Effector CD4-positive, alpha-beta T cell (primary cell): ENCODE data around the gene TREM1.
"Not testable (repeated sequence)": the region's sequence is repeated elsewhere in the genome, so short reads cannot be mapped to it uniquely, and the experiment has no call there.

Experiments used
- DNase-seq: peaks from one replicate; pipeline ENCODE4 v3.0.0-alpha.2; 2020

Gene TREM1

DNA sequence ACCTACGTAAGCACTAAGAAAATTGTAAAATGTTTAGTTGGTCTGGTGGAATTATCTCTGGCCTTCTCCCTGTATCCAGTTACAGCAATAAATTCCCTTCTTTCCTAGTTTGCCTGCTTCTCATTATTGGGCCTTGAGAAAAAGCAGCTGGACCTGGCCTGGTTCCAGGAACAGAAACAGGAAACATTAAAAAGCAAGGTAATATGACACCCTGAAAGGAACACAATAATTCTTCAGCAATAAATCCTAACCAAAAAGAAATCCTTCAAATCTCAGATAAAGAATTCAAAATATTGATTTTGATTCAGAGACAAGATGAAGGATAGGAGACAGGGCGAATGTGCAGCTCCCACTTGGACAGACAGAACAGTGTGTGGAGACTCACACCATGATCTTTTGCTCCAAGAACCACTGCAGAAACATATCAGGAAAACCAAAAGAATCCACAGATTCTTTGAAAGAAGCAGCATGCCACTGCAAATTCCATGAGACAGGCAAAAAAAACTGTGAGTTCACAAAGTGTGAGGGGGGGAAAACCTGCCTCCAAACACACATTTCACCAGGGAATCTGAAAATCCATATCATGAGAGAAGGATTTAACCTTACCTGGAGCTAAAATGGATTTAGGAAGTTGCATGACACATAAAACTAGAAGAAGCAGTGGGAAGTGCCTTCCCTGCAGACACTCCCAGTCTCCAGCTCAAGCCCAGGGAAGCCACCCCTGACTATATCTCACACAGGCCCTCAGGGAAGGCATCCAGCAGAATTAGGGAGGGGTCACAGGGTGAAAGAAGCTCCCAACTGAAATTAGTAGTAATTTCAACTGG is 28.9 kb downstream of the TREM1 start:
- DNase-seq = no peak

DNA sequence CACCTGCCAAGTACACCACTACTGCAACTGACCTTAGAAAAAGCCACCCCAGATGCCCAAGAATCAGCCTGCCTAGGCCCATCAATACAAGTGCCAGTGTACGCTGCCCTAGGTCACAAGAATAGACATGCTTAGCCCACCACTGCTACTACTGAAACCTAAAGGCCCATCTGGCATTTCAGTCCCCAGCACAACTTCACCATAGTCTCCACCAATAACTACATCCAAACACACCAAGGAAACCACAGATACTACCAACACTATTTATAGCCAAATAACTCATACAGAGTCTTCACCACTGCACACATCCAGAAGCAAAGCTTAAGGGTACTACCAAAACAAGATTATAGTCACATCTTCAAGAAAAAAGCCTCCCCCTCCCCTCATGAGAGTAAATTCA is 30.1 kb downstream of the TREM1 start:
- DNase-seq = no peak

DNA sequence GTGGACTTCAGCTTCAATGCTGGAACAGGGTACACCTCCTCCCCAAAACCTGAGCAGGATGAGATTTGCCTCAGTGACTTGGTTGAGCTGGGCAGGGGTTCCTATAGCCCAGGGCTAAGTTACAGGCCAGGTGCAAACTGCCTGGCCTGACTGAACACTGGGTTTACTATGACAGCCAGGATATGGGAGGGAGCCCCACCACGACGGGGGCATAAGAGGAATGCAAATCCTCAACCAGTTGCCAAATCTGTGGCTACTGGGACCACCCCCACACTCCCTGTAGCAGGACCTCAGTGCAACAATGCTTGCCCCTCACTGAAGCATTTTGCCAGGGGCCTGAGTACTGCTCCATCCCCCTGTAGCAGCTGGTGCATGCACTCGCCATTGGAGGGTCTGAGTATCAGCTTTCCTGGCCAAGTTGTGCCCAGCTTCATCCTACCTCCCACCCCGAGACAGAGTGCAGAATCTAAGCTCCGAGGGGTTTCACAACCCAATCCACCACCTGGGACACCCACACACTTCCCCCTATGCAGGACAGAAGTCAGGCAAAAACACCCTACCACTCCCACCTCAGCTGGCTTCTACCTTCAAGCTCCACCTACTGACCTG is 30.7 kb downstream of the TREM1 start:
- DNase-seq = no peak

DNA sequence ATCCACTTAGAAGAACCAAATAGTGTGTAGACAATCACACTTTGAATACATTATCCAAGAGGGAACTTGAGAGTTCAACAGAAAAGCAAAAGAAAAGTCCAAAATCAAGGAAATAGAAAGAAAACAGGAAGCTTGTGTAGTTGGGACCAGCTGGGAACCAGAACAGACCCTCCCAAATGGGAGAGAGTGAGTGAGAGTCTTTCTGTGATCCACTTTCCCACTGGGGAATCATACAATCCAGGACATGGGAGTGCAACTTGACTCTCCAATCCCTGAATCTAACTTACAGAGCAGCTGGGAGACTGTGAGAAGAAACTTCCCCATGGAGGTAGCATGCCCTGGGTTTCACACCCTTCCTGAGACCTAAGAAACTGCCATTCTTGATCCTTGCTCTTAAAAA is 31.4 kb downstream of the TREM1 start:
- DNase-seq = no peak

DNA sequence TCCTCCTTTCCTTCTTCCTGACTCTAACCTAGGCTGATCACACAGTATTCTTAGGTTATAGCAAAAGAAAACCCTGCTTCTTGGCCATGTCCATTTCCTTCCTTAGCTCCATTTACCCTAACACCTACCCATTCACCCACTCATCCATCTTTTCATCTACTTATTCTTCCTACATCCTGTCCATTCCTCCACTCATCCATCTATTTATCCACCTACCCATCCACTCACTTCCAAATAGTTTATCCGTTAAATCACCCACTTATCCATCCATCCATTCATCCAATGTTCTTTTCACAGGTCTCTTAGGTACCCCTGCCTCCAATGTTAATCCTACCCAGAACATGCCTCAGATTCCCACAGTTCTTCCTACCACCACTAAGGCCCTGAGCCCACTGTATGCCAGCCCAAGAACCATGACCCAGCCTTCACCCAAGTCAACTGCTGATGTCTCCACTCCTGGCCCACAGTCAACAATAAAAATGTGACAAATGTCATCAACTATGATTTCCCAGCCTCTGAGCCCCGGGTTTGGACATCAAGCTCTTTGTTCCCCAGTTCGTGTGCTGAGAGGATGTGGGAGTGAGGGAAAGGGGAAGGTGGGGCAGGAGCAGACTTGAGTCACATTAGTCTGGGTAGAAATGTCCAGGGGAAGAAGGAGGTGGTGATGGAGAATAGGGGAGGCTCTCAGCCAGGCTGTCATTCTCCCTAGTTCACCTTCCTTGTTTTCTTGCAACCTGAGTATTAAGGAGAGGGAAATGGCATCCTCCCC is 33.9 kb downstream of the TREM1 start:
- no peak for DNase-seq

DNA sequence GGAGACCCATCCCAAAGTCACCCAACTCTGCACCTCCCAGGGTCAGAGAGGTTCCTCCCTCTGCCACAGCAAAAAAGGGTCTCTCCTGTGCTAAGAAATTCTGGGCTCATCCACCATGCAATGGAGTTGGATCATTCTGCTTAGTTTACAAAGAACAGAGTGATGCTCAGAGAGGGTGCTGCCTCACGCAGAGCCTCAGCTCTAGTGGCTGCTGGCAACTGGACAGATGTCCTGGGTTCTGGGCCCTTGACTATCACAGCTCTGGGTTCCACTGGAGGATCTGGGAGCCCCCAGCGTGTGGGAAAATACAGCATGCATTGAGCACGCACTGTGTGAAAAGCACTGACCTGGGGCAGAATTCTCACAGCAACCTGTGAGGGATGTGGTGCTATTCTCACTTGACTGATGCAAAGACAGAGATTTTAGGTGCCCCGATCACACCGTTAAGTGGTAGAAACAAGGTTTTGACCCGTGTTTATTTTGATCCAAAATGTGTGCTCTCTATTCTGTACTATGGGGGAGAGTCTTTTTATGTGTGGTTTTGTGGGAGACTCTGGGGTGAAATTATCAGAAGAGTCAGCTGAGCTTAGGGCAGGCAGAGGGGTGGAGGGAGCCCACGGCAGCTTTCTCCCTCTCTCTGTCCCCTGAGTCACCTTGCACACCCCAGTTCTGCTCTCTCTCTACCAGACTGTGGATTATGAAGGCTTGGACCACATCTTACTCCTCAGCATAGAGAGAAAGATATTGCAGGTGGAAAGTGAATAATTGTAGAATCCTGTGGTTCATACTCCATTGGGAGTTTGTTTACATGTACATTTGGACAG is 38.4 kb downstream of the TREM1 start:
- DNase-seq = no peak

DNA sequence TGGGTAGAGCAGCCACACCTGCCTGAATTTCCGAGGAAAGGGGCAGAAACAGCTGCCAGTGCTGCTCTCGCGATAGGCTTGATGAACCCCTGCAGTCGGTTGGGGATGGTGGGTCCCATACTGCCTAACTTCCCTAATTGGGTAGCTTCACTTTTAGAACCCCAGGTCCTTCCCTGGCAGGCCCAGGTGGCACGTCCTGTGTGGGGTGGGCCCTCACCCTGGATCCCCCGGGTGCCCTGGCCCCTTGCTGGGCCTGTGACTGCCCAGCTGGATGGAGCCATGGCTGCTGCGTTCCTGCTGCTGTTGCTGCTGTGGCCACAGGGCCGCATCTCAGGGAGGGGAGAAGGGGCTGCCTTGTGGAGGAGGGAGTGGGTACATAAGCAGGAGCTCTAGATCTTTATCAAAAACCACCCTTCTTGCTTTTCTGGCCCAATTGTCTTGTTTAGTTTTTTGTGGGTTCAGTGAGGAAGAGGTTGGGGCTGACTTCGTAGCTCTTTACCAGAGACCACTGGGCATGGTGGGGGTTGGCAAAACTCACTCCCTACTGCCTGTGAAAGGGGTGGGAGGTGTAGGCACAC is 39.1 kb downstream of the TREM1 start:
- no peak for DNase-seq

DNA sequence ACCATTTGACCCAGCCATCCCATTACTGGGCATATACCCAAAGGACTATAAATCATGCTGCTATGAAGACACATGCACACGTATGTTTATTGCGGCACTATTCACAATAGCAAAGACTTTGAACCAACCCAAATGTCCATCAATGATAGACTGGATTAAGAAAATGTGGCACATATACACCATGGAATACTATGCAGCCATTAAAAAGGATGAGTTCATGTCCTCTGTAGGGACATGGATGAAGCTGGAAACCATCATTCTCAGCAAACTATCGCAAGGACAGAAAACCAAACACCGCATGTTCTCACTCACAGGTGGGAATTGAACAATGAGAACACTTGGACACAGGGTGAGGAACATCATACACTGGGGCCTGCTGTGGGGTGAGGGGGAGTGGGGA is 40.0 kb downstream of the TREM1 start:
- not testable (repeated sequence) for DNase-seq

DNA sequence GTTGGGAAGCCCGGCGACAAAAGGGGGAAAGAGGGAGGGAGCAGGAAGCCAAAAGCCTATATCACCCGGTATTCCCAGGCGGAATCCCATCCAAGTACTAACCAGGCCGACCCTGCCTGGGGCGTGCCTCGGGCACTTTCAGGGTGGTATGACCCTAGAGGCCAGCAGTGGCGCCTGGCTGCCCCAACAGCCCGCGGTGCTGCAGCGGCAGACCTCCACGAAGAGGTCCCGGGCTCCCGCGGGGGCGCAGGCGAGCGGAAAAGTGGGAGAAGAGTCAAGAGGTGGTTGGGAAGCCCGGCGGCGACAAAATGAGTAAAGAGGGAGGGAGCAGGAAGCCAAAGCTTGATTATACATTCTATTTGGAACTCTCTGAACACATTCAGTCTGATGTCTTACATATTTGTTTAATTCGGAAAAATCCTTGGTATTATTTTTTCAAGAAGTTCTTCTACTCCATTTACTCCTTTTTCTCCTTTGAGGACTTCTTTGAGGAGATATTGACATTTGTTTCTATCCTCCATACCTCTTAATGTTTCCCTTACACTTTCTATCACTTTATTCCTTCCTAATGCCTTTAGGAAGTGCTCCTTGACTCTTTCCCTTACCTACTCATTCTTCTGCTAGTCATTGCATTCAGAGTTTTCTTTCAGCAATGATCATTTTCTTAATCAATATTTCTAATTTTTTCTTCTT is 46.9 kb downstream of the TREM1 start:
- DNase-seq = no peak

DNA sequence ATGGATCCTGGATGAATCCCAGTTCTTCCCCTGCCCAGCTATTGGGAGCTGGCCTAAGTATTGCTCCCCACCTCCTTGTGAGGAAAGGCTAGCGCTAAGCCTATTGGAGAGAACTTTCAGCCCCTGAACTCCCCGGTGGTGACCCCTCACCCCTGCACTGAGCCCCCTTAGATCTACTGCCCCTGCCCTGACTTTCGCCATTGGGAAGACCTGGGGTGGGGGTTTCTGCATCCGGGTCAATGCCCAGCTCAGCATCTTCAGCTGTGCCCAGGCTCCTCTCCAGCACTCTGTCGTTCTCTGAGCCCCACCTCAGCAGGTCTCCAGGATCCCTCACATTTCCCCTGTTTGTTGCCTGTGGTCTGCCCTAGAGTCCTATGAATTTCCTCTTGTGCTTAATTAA is 49.4 kb downstream of the TREM1 start:
- DNase-seq = no peak

DNA sequence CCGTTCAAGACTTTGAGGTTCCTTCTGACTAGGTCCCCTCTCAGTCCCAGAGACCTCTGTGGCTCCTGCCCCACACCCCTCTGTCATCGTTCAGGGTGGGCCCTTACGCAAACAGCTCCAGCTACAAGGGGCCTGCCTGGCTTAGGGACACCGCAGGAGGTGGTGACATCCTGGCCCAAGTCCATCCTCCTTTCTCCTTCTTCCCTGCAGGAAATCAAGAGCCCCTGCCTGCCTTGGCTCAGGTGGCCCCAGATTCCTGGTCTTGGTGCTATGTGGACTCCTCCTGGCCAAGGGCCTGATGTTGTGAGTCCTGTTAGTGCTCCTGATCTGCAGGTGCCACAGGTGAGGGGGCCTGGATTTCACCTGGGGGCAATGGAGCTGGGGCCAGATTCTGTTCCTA is 50.2 kb downstream of the TREM1 start:
- no peak for DNase-seq

DNA sequence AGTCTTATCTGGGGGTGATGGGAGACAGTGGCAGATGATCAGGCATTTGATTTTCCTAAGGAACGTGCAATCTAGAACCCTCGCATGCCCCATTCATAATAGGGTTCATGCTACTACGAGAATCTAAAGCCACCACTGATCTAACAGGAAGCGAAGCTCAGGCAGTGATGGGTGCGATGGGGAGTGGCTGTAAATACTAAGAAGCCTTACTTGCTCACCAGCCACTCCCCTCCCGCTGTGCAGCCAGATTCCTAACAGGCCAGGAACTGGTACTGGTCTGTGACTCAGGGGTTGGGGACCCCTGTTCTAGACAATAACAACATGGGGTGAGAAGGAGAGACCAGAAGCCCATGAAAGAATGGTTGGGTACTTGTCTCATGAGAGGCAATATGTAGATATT is 53.8 kb downstream of the TREM1 start:
- no peak for DNase-seq

DNA sequence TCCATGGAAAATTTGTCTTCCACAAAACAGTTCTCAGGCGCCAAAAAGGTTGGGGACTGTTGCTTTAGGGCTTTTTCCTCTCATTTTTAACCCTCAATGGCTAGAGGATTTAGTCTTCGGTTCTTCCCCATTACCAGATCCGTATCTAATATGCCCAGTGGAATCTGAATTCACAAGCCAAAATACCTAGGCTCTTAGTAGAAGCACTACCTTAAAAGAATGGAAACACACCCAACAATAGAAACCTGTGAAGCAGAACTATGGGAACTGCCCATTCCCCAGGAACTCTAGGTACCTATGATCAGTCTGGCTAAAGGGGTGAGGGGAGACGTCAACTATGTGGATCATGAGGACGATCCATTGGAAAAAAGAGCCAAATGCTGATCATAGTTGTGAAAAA is 55.2 kb downstream of the TREM1 start:
- no peak for DNase-seq

DNA sequence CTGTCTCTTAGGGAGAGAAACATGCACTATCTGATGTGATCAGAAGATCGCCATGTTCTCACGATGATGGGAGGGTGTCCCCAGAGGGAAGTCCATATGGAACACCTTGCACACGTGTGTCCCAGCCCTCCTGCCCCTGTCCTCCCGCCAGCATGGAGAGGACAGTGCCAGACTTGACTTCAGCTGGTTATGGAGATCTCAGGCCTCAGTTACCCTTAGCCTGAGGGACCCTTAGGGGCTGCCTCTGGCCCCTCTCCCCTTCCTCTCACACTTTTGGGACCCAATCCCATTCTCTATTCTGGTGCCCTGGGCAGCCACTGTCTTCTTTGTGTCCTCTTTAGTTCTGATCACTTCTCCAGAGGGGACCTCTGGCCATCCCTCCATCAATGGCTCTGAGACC is 56.8 kb downstream of the TREM1 start:
- DNase-seq = no peak

DNA sequence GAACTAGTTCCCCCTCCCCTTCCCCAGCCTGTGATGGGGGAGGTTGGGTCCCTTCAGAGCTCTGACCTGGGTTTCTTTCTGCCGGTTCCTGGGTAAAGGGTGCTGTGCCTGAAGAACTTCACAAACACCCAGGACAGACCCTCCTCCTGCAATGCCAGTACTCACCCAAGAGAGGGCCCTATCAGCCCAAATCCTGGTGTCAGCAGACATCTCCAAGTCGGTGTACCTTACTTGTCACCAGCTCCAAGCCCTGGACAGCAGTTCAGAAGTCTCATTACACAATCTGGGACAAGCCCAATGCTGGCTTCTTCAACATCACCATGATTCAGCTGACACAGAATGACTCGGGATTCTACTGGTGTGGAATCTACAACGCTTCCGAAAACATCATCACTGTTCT is 57.9 kb downstream of the TREM1 start:
- no peak for DNase-seq

DNA sequence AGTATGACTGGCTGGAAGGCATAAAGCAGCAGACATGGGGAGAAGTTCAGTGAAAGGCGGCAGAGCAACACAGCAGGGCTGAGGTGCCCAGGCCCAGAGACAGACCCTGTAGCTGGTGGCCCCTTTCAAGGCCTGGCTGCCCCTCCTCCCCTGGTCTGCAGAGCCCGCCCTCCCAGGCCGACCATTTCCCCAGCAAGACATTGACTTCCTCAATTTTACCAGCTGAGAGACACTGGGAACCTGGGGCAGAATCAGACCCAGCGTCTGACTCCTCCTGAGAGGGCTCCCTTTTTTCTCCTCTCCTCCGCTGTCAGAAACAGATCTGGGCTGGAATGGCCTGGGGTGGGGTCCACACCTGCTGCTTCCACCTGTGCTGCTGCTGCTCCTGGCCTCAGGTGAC is 58.4 kb downstream of the TREM1 start, which contains the start of gene TREML4:
Gene TREML4 (plus strand): TSS at position 254 of the 400 bp plus-strand sequence. CDS start 79 bp downstream, at position 333.
- no peak for DNase-seq

DNA sequence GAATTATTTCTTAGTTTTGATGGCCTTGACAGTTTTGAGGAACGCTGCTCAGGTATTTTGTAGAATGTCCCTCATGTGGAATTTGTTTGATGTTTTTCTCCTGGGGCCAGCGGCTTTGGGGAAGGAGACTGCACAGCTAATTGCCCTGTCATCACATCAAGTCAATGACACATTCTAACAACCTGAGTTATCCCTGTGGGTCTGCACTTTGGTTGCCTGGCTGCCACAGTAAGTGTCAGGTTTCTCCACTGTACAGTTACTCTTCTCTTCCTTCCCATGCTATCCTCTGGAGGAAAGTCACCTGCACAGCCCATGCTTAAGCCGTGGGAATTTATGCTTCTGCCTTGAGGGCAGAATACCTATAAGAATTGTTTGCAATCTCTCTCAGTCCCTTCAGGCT is 59.7 kb downstream of the TREM1 start:
- DNase-seq = no peak

DNA sequence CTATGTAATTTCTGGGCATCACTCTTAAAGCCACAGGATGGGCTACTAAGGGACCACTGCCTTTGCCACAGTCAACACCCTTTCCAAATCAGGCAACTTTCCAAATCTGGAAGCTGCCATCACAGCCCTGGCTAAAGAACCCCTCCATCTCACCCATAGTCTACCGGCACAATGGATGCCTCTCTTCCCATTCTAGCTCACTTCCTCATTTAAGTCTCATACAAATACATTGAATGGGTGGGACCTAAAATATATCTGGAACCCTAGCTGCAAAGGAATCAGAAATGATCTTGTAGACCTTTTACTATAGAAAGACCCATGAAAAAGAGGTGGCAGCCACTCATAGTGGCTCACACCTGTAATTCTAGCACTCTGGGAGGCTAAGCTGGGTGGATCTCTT is 61.7 kb downstream of the TREM1 start:
- no peak for DNase-seq
